K562 (cell line): ENCODE results near the gene SAMD4A.

Source experiments
- CHD4 ChIP-seq: fragments of 200-600 bp; sonication (generic); IDR thresholded peaks from 3 replicates; pipeline ENCODE4 v1.6.1; 2012; ENCODE audit warnings: low read depth, mild to moderate bottlenecking, mixed read lengths, low read length, inconsistent platforms; ENCODE audit not compliant: insufficient read depth, insufficient replicate concordance, poor library complexity, severe bottlenecking
- CREB1 ChIP-seq, 2 experiments: sonication (generic) in 1 of 2; formaldehyde crosslinking in 1 of 2; IDR thresholded peaks; 2 replicates each; pipeline versions ENCODE4 v1.6.1 to v1.8.0; 2012 to 2022; ENCODE audit warnings: inconsistent platforms in 1 of 2, mild to moderate bottlenecking in 1 of 2, missing genetic modification reagents in 1 of 2, moderate library complexity in 1 of 2
- HMG20A ChIP-seq: fragments of 450-650 bp; formaldehyde crosslinking; conservative IDR thresholded peaks from 2 replicates; pipeline ENCODE4 v1.4.0; 2020; ENCODE audit warnings: mild to moderate bottlenecking, mixed read lengths
- LEF1 ChIP-seq: fragments of 450-650 bp; IDR thresholded peaks from 2 replicates; pipeline ENCODE4 v1.6.1; 2016; ENCODE audit warnings: mild to moderate bottlenecking
- MTA2 ChIP-seq: fragments of 450-650 bp; IDR thresholded peaks from 2 replicates; pipeline ENCODE4 v1.6.1; 2016; ENCODE audit warnings: low read depth
- MYC ChIP-seq, 2 experiments: fragments of 250-450 bp in 1 of 2; sonication (Bioruptor Pico) in 1 of 2; IDR thresholded peaks; 2 replicates each; pipeline versions ENCODE4 v1.5.1 to v1.6.1; 2012 to 2021; ENCODE audit warnings: low read depth in 2 of 2, borderline replicate concordance in 1 of 2, improper control_type of control experiment in 1 of 2, low read length in 1 of 2, mild to moderate bottlenecking in 1 of 2, moderate library complexity in 1 of 2
- NR2C2 ChIP-seq, 2 experiments: fragments of 200-800 bp in 1 of 2; sonication (Bioruptor generic) in 1 of 2; sonication (generic) in 1 of 2; formaldehyde crosslinking in 1 of 2; IDR thresholded peaks; 2 replicates each; pipeline versions ENCODE4 v1.6.1 to v1.8.0; 2016 to 2022; ENCODE audit warnings: mild to moderate bottlenecking in 1 of 2, missing compliant biosample characterization in 1 of 2, missing genetic modification characterization in 1 of 2, missing genetic modification reagents in 1 of 2
- RNF2 ChIP-seq: sonication (generic); IDR thresholded peaks from 2 replicates; pipeline ENCODE4 v1.6.1; 2016
- SIRT6 ChIP-seq: IDR thresholded peaks from one replicate; pipeline ENCODE4 v1.6.1; 2012; ENCODE audit warnings: low read depth, mild to moderate bottlenecking, control low read depth, inconsistent platforms, low read length, moderate library complexity
- TAF1 ChIP-seq: IDR thresholded peaks from 2 replicates; pipeline ENCODE4 v1.6.1; 2011; ENCODE audit warnings: mild to moderate bottlenecking, low read length, moderate library complexity; ENCODE audit not compliant: insufficient read depth, control insufficient read depth, severe bottlenecking; ENCODE audit errors: extremely low read depth
- ZNF354B ChIP-seq: fragments of 250-450 bp; sonication (Bioruptor Pico); IDR thresholded peaks from 2 replicates; pipeline ENCODE4 v1.4.0; 2020
- TF ChIP-seq, protein P1 (sequence below), 2 experiments: IDR thresholded peaks; 2 replicates each; pipeline ENCODE4 v1.6.1; 2011; ENCODE audit warnings: borderline replicate concordance in 1 of 2, control low read depth in 1 of 2, low read depth in 1 of 2, low read length in 1 of 2, mild to moderate bottlenecking in 1 of 2, mixed read lengths in 1 of 2, moderate library complexity in 1 of 2; ENCODE audit not compliant: insufficient read depth in 1 of 2, insufficient read length in 1 of 2, poor library complexity in 1 of 2, severe bottlenecking in 1 of 2; ENCODE audit errors: extremely low read depth in 1 of 2
- TF ChIP-seq, protein P2 (sequence below), 3 experiments: IDR thresholded peaks in 2 of 3; conservative IDR thresholded peaks in 1 of 3; 2 replicates each; pipeline ENCODE4 v1.5.1; 2011 to 2012; ENCODE audit warnings: low read length in 3 of 3, mild to moderate bottlenecking in 3 of 3, control low read depth in 2 of 3, improper control_type of control experiment in 1 of 3, inconsistent platforms in 1 of 3, low read depth in 1 of 3, mixed read lengths in 1 of 3, moderate library complexity in 1 of 3; ENCODE audit not compliant: insufficient read depth in 2 of 3

DNA sequence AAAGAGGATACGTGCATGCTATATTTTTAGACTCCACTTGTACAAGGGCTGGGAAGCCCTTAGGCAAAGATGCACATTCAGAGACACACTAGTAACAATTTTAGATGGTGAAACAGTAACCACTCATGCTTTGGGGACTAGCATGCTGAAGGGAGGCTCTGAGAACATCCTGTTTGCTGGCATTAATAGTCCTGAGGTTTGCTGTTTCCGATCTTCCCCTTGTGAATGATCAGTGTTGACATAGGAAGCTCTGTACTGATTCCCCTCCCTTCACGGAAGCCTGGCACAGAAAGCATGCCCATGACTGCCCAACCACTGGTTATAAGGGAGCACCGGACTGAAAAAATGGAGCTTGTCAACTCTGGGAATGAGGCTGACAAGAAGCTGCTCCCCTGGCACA, 171.1 kb downstream of the SAMD4A start:
- TF ChIP-seq TAF1 = no peak
- no peak for TF ChIP-seq LEF1
- no peak for TF ChIP-seq ZNF354B
- no peak for TF ChIP-seq MYC (IDR thresholded peaks at IDR 0.05; ENCODE audit: low read depth, low read length)
- no peak for TF ChIP-seq MYC (CRISPR knock-in tag; IDR thresholded peaks at IDR 0.05; ENCODE audit: borderline replicate concordance, low read depth)
- TF ChIP-seq HMG20A = no peak
- TF ChIP-seq MTA2 = no peak
- TF ChIP-seq, protein P1, sequence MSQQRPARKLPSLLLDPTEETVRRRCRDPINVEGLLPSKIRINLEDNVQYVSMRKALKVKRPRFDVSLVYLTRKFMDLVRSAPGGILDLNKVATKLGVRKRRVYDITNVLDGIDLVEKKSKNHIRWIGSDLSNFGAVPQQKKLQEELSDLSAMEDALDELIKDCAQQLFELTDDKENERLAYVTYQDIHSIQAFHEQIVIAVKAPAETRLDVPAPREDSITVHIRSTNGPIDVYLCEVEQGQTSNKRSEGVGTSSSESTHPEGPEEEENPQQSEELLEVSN (IDR thresholded peaks at IDR 0.05; ENCODE audit: borderline replicate concordance in 1 of 2, extremely low read depth in 1 of 2, insufficient read depth in 1 of 2, insufficient read length in 1 of 2, low read depth in 1 of 2, low read length in 1 of 2, poor library complexity in 1 of 2, severe bottlenecking in 1 of 2) = no peak
- TF ChIP-seq, protein P2, sequence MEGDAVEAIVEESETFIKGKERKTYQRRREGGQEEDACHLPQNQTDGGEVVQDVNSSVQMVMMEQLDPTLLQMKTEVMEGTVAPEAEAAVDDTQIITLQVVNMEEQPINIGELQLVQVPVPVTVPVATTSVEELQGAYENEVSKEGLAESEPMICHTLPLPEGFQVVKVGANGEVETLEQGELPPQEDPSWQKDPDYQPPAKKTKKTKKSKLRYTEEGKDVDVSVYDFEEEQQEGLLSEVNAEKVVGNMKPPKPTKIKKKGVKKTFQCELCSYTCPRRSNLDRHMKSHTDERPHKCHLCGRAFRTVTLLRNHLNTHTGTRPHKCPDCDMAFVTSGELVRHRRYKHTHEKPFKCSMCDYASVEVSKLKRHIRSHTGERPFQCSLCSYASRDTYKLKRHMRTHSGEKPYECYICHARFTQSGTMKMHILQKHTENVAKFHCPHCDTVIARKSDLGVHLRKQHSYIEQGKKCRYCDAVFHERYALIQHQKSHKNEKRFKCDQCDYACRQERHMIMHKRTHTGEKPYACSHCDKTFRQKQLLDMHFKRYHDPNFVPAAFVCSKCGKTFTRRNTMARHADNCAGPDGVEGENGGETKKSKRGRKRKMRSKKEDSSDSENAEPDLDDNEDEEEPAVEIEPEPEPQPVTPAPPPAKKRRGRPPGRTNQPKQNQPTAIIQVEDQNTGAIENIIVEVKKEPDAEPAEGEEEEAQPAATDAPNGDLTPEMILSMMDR (IDR thresholded peaks at IDR 0.05 in 2 of 3, conservative IDR thresholded peaks at IDR 0.05 in 1 of 3; ENCODE audit: insufficient read depth in 2 of 3, low read depth in 1 of 3, low read length in 3 of 3) = no peak
- TF ChIP-seq NR2C2 (CRISPR knock-in tag; IDR thresholded peaks at IDR 0.05) = no peak
- no peak for TF ChIP-seq NR2C2 (tag; IDR thresholded peaks at IDR 0.05)
- no peak for TF ChIP-seq SIRT6
- TF ChIP-seq CREB1 (IDR thresholded peaks at IDR 0.05) = no peak
- TF ChIP-seq CREB1 (CRISPR knock-in tag; IDR thresholded peaks at IDR 0.05) = no peak
- TF ChIP-seq CHD4 = no peak
- no peak for TF ChIP-seq RNF2
